ENCODE data around the gene TRIM65. TPM values are rescaled to one million over a fixed set of nuclear protein-coding genes. Genes with fewer than 3 reads are reported as not detected.

TRIM65 gene
- total and polyA plus RNA-seq, 2 donors from 2014 or later, result 11.5 to 23.6 TPM

DNA sequence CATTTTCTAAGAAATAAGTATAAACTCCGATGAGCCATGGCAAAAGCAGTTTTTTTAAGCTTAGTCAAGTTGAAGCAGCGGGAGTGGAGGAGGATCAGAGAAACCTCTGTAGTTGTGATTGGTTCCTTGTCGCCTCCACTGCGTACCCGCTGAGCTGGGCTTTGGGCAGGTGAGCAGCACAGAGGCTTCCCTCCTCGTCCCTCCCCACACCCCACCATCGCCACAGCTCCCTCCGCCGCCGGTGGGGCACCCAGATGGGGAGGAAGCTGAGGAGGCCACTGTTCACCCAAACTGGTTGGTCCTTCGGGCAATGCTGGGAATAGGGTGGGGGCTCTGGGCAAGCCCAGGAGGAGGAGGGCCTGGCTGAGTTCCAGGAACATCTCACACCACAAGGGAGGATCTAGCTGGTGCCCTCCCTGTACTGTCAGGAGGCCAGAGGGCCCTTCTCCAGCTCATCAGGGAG, 13.1 kb upstream of the TRIM65 start:
- no peak overlapping the region for H3K9ac ChIP-seq (ENCODE audit: low read length in 3 of 3)
- peaks cover 0 to 3% (median 0%) of the 10 kb centered on the region in 3 donors for H3K36me3 ChIP-seq (ENCODE audit: control insufficient read depth in 2 of 3, insufficient read depth in 3 of 3, low read length in 3 of 3)
- TF ChIP-seq, protein P1, sequence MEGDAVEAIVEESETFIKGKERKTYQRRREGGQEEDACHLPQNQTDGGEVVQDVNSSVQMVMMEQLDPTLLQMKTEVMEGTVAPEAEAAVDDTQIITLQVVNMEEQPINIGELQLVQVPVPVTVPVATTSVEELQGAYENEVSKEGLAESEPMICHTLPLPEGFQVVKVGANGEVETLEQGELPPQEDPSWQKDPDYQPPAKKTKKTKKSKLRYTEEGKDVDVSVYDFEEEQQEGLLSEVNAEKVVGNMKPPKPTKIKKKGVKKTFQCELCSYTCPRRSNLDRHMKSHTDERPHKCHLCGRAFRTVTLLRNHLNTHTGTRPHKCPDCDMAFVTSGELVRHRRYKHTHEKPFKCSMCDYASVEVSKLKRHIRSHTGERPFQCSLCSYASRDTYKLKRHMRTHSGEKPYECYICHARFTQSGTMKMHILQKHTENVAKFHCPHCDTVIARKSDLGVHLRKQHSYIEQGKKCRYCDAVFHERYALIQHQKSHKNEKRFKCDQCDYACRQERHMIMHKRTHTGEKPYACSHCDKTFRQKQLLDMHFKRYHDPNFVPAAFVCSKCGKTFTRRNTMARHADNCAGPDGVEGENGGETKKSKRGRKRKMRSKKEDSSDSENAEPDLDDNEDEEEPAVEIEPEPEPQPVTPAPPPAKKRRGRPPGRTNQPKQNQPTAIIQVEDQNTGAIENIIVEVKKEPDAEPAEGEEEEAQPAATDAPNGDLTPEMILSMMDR (IDR thresholded peaks at IDR 0.05; ENCODE audit: borderline replicate concordance, extremely low read depth, insufficient read depth), result no peak
- intact Hi-C loops (cut with DNase I), result loop anchor here (10.0 kb wide), 1 partner anchor 95 kb away; the partner anchor contains the start of gene CDK3
- DNase-seq (peak in 3 of 5 donors; percentile 12 to 76 (median 62)), FAIRE-seq (no peak)
- H3K27ac ChIP-seq (ENCODE audit: low read depth in 2 of 2, low read length in 2 of 2), result no peak overlapping the region
- H3K4me3 ChIP-seq (ENCODE audit: low read length in 3 of 3), result no peak overlapping the region
- H3K9me3 ChIP-seq (ENCODE audit: control insufficient read depth in 2 of 3, insufficient read depth in 1 of 3, low read length in 3 of 3), result no peaks in the 10 kb centered on the region
- no peaks in the 10 kb centered on the region for H3K4me1 ChIP-seq (ENCODE audit: control insufficient read depth in 2 of 3, insufficient read depth in 2 of 3, low read depth in 1 of 3, low read length in 3 of 3)
- no peaks in the 10 kb centered on the region for H3K27me3 ChIP-seq (ENCODE audit: control insufficient read depth, insufficient read depth, low read length)

DNA sequence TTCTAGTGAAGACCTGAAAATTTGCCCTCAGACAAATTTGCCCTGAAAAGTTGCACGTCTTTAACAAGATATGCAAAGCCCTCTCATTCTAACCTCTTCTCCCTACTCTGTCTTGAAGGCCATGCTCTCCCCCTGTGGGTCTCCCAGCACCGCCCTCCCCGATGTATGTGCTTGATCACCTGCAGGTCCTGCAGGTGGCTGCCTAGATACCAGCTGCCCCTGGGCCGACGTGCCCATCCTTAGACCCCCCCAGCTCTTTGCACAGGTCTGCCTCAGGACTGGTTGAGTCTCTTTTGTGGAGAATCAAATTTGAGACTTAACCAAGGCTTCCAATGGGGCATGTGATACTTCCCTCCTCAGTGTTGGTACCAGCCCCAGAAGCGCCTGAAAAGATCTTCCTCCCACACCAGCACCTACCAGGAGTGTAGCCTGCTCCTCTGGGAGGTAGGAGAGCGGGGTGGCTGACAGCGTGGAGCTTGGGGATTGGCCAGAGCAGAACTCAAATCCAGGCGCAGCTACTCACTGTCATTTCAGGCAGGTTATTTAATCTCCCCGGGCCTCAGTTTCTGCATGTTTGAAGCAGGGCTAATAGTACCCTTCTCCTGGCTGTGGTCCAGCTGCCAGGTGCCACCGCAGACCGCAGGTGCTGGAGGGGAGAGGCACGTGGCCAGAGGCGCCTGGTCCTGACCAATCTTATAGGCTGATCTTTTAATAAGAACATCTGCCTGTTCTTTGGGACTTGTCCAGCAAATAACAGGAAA, 12.5 kb upstream of the TRIM65 start:
- Histone ChIP-seq H3K9ac (ENCODE audit: low read length in 3 of 3) (no peak overlapping the region), H3K27ac (ENCODE audit: low read depth in 2 of 2, low read length in 2 of 2) (no peak overlapping the region), H3K36me3 (ENCODE audit: control insufficient read depth in 2 of 3, insufficient read depth in 3 of 3, low read length in 3 of 3) (peaks cover 0 to 3% (median 0%) of the 10 kb centered on the region in 3 donors), H3K4me3 (ENCODE audit: low read length in 3 of 3) (no peak overlapping the region), H3K4me1 (ENCODE audit: control insufficient read depth in 2 of 3, insufficient read depth in 2 of 3, low read depth in 1 of 3, low read length in 3 of 3) (no peaks in the 10 kb centered on the region), H3K27me3 (ENCODE audit: control insufficient read depth, insufficient read depth, low read length) (no peaks in the 10 kb centered on the region), H3K9me3 (ENCODE audit: control insufficient read depth in 2 of 3, insufficient read depth in 1 of 3, low read length in 3 of 3) (no peaks in the 10 kb centered on the region)
- intact Hi-C loops (cut with DNase I), result no loop called here
- DNase-seq, result peak in 1 of 5 donors; percentile 32
- TF ChIP-seq, protein P1 (IDR thresholded peaks at IDR 0.05; ENCODE audit: borderline replicate concordance, extremely low read depth, insufficient read depth), result no peak
- FAIRE-seq, result no peak

DNA sequence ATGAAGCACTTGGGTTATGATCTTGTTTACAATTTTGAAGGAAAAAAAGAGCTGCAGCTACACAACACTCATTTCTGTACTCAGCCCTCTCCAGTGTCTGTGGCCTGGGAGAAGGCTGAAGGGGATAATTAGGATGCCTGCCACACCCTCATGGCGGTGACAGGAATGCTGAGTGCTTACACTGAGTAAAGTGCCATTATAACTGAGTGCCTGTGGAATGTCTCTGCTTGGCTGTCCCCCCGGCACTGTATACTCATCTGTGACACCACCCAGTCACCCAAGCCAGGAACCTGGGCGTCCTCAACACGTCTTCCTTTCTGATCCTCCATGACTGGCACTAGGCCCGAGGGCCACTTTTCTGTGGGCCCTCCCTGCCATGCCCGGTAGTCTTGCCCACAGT, 11.4 kb upstream of the TRIM65 start:
- peaks cover 0 to 3% (median 0%) of the 10 kb centered on the region in 3 donors for H3K36me3 ChIP-seq (ENCODE audit: control insufficient read depth in 2 of 3, insufficient read depth in 3 of 3, low read length in 3 of 3)
- intact Hi-C loops (cut with DNase I), result no loop called here
- no peaks in the 10 kb centered on the region for H3K27me3 ChIP-seq (ENCODE audit: control insufficient read depth, insufficient read depth, low read length)
- H3K27ac ChIP-seq (ENCODE audit: low read depth in 2 of 2, low read length in 2 of 2), result no peak overlapping the region
- no peak overlapping the region for H3K4me3 ChIP-seq (ENCODE audit: low read length in 3 of 3)
- TF ChIP-seq, protein P1 (IDR thresholded peaks at IDR 0.05; ENCODE audit: borderline replicate concordance, extremely low read depth, insufficient read depth), result no peak
- peaks cover 0 to 3% (median 0%) of the 10 kb centered on the region in 3 donors for H3K4me1 ChIP-seq (ENCODE audit: control insufficient read depth in 2 of 3, insufficient read depth in 2 of 3, low read depth in 1 of 3, low read length in 3 of 3)
- DNase-seq (no peak), FAIRE-seq (no peak)
- no peak overlapping the region for H3K9ac ChIP-seq (ENCODE audit: low read length in 3 of 3)
- H3K9me3 ChIP-seq (ENCODE audit: control insufficient read depth in 2 of 3, insufficient read depth in 1 of 3, low read length in 3 of 3), result no peaks in the 10 kb centered on the region

All from kidney (tissue), 14 donors.